HG02588 (cell line): ENCODE measurements around the gene NPW.
A peak's percentile ranks its signal among the peaks of the same experiment; 100 is the strongest.

ENCODE experiments used
- ATAC-seq: cut with Tn5 transposase; IDR thresholded peaks from one replicate; pipeline ENCODE4 v1.9.1; 2021; ENCODE audit warnings: mild to moderate bottlenecking, moderate library complexity; ENCODE audit not compliant: unreplicated experiment

The NPW gene

DNA sequence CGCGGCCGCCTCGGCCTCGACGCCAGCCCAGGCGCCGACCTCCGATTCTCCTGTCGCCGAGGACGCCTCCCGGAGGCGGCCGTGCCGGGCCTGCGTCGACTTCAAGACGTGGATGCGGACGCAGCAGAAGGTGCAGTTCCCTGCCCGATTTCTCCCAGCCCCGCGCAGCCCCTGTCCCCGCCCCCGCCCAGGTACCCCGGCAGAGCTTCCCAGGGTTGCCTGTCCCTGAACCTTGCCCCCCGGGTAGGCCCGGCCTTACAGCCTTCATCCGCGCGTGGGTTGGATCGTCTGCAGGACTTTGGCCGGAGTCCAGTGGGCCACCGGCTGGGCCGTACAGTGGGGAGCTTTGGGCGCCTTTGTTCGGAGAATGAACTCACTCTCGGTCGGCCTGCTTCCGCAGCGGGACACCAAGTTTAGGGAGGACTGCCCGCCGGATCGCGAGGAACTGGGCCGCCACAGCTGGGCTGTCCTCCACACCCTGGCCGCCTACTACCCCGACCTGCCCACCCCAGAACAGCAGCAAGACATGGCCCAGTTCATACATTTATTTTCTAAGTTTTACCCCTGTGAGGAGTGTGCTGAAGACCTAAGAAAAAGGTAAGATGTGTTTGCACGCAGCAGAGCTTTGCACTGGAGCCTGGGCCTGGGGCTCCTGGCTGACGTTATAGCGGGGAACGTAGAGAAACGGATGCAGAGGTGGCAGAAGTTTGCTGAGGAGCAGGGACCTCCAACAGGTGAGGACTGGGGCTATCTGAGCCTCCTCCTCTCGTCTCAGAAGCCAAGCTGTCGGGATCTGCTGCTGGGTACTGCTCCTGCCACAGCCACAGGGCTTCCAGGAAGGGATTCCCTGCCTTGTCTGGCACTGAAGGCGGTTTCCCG lies 35.0 kb upstream of the NPW start:
- no peak for ATAC-seq

GRCh38 chr16:1985466-1986150 lies 34.0 kb upstream of the NPW start:
- ATAC-seq = no peak

DNA sequence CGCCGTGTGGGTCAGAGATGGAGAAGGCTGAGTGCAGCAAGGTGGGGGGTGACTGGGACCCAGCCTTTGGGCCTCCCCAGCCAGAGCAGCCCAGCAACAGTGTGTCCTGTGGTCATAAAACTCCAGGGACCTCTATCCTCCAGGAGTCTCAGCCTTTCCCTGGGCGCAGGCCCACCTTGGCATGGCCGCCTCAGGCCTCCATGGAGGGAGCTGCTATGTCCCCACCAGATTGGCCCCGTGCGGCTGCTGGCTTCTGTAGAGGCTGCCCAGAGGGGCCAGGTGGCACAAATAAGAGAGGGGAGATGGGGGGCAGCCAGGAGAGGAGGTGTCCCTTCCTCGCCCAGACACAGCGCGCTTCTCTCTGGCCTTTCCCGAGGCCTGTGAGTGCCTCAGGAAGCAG lies 32.4 kb upstream of the NPW start:
- no peak for ATAC-seq

DNA sequence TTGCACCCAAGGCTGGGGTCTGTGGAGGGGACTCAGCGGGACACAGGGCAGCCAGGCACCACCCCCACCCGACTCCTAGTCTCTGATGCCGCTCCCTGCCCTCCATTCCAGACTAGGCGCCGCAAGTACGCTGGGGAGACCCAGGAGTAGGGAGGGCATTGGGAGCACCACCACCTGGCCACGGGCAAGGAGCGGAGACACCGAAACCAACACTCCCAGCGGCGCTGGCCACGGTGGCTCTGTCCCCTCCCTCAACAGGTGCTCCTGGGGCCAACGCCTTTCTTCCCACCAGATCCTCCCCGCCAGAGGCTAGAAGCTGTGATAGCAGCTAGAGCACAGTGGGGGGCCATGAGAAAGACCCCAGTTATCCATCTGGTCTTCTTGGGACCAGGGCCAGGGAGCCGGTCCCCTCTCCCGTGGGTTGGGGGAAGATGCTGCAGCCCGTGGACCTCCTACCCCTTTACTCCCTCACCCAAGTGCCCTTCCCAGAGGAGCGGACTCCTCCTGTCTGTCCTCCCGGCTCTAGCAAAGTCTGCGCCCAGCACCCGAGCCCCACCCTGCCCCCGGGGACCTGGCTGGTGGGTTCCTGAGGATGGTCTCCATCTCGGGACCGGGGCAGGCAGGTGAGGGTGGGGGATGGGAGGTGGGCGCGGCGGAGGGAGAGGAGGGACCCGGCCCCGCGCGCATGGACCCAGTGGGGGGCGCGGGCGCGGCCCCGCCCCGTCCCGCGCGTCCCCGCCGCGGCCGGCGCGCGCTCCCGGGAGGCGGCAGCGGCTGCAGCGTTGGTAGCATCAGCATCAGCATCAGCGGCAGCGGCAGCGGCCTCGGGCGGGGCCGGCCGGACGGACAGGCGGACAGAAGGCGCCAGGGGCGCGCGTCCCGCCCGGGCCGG lies 30.1 kb upstream of the NPW start, which contains the start of gene SYNGR3:
TSS of gene SYNGR3 (plus strand) at position 762 of the 892 bp plus-strand sequence. CDS start 133 bp downstream, outside the sequence.
- ATAC-seq = no peak

- ATAC-seq = no peak
Observed at GRCh38 chr16:1990101-1990350, 29.6 kb upstream of the NPW start.

GRCh38 chr16:1990351-1991134 lies 29.0 kb upstream of the NPW start:
- ATAC-seq = no peak

DNA sequence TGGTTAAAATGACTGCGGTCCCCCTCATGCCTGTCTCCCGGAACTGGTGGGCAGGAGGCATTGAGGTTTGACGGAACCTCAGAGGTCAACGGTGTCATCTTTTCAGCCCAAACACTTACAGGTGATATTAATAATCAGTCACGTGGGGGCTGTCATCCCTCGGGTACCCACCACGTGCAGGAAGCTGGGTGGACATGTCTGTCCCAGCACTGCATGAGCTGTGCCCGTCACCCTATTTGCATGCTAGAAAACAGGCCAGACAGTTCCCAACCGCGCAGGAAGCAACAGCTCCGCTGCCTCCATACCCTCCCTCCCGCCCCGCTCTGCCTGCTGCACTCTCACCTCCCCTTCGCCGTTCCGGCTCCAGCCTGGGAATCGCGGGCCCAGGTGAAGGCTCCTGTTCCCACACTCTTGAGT lies 28.4 kb upstream of the NPW start:
- no peak for ATAC-seq

GRCh38 chr16:1991588-1991947 lies 28.0 kb upstream of the NPW start:
- ATAC-seq = no peak

- peak; percentile 44 for ATAC-seq
Observed at GRCh38 chr16:1991948-1992703, 27.5 kb upstream of the NPW start.

GRCh38 chr16:1992704-1993317 lies 26.8 kb upstream of the NPW start:
- no peak for ATAC-seq

GRCh38 chr16:1993731-1994131 lies 25.9 kb upstream of the NPW start:
- no peak for ATAC-seq

DNA sequence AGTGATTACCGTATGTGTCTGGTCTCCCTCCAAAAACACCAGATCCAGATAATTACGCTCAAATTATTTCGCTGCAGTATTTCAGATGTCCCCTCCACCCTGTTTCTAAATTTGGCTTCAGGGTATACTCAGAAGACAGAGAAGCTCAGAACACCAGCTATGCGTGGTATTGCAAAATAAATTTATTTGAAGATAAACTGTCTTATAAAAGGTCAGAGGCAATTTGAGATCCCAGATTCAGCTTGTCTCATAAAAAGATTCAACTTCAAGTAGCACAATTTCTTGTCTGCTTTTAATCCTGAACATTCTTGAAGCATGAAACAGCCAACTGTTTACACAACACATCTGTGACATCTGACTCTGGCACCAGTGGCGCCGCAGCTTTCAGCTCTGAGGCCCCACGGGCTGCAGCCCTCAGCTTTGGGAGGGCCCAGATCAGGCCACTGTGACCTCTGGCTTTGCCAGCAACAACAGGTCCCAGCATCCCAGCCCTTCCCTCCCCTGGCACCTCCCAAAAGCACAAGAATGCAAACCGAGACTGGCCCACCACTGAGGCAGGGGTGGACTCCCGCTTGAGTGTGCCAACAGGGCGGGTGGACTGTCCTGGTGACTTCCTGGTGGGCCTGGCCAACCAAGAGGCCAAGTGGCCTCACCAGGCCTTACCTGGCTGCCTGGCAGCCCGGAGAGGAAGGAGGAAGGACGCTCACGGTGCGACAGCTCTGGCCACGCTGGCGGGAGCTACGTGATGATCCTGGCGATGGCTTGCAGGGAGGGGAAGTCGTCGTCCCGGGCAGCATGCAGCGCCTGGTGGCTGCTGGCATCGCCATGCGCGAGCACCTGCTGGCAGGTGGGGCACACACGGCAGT lies 21.9 kb upstream of the NPW start:
- ATAC-seq = no peak

GRCh38 chr16:1998360-1998835 lies 21.2 kb upstream of the NPW start:
- ATAC-seq = no peak

DNA sequence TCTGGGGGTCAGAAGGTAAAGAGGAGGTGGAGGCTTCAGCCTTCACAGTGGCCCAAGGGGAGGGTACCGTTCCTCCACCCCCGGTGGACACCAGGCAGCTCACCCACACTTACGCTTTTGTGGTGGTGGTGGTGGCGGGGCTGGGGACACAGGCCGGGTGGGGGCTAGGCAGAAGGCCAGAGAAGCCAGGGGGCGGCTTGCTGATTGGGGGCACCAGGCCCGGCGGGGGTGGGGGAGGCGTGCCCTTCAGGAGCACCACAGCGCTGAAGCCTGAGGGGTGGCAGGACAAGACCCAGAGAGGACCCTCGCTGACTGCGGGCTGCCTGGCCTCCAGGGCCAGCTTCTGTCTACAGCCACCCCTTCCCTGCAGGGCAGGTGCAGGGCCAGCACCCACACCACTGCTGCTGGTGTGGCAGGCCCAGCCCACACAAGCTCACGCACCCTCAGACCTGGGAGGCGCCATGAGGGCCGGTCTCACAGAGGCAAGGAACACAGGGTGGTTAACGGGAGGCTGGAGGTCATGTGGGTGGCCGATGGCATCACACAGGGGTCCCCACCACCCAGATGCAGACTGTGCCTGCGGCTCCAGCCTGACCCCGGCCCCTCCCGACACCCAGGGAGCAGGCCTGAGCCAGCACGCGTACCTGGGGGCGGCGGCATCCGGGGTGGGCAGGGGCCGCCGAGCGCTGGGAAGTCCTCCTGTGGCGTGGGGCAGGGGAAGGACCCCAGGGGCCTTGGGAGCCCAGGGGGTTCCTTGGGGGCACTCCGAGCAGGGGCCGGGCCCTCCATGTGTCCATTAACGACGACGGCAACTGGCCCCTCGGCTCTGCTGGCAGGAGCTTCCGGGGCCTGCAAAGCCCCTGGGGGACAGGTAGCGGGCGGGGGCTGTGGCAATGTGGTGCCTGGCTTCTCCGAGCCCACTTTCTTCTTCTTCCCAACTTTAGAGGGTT lies 20.5 kb upstream of the NPW start:
- no peak for ATAC-seq

GRCh38 chr16:1999866-2000514 lies 19.6 kb upstream of the NPW start:
- no peak for ATAC-seq

DNA sequence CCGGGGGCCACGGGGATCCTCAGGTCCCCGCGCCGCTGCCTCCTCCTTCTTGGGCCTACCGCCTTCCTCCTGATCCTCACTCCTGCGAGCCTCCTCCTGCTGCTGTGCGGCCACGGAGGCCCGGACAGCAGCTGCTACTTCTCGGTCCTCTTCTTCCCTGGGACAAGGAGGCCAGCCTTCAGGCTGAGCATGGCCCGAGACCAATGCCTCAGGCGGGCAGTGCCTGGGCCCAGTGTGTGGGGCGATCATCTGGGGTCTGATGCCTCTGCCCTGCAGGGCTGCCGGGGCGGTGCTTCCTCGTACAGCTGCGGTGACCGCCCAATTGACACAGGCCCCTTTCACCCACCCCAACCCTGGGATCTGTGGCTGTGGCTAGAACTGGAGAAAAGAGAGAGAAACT lies 18.6 kb upstream of the NPW start:
- ATAC-seq = no peak
